H9 (cell line): ENCODE results near the gene CEP128. TPM values are rescaled to one million over a fixed set of nuclear protein-coding genes. Genes with fewer than 3 reads are reported as not detected.

Experiments used
- DNase-seq: peaks from one replicate; pipeline ENCODE4 v3.0.0-alpha.2; 2017
- H2AFZ ChIP-seq: one replicate; pipeline ENCODE4 v1.6.1; 2013; ENCODE audit warnings: mild to moderate bottlenecking, low read length, control low read depth, moderate library complexity
- H2AK5ac ChIP-seq: 2 replicates; pipeline ENCODE4 v1.6.1; 2013; ENCODE audit warnings: low read length, control low read depth, mixed read lengths; ENCODE audit not compliant: insufficient read length
- H2BK120ac ChIP-seq: one replicate; pipeline ENCODE4 v1.6.1; 2013; ENCODE audit warnings: low read depth, mild to moderate bottlenecking, low read length, control low read depth, inconsistent platforms; ENCODE audit not compliant: poor library complexity, severe bottlenecking
- H2BK12ac ChIP-seq: 2 replicates; pipeline ENCODE4 v1.6.1; 2013; ENCODE audit warnings: low read length, control low read depth, mixed read lengths, low read depth; ENCODE audit not compliant: insufficient read length
- H2BK15ac ChIP-seq: 2 replicates; pipeline ENCODE4 v1.6.1; 2013; ENCODE audit warnings: low read depth, low read length, control low read depth
- H2BK20ac ChIP-seq: one replicate; pipeline ENCODE4 v1.6.1; 2013; ENCODE audit warnings: low read depth, mild to moderate bottlenecking, low read length, control low read depth, inconsistent platforms; ENCODE audit not compliant: poor library complexity, severe bottlenecking
- H2BK5ac ChIP-seq: 2 replicates; pipeline ENCODE4 v1.6.1; 2013; ENCODE audit warnings: low read length, control low read depth, mixed read lengths; ENCODE audit not compliant: insufficient read length
- H3K14ac ChIP-seq: 2 replicates; pipeline ENCODE4 v1.6.1; 2013; ENCODE audit warnings: low read length, control low read depth; ENCODE audit not compliant: insufficient read depth
- H3K18ac ChIP-seq: 2 replicates; pipeline ENCODE4 v1.6.1; 2013; ENCODE audit warnings: low read depth, mild to moderate bottlenecking, mixed read lengths, low read length, control low read depth; ENCODE audit not compliant: insufficient read length
- H3K23ac ChIP-seq: 2 replicates; pipeline ENCODE4 v1.6.1; 2013; ENCODE audit warnings: low read length, control low read depth, mixed read lengths, low read depth; ENCODE audit not compliant: insufficient read length
- H3K23me2 ChIP-seq: 2 replicates; pipeline ENCODE4 v1.6.1; 2013; ENCODE audit warnings: low read depth, mild to moderate bottlenecking, mixed read lengths, low read length, control low read depth; ENCODE audit not compliant: insufficient read length, poor library complexity, severe bottlenecking
- H3K27ac ChIP-seq: 2 replicates; pipeline ENCODE4 v1.5.1; 2013; ENCODE audit warnings: low read length, control low read depth, mixed read lengths, low read depth; ENCODE audit not compliant: insufficient read length
- H3K27me3 ChIP-seq: 2 replicates; pipeline ENCODE4 v1.6.1; 2013; ENCODE audit warnings: low read length, control low read depth, inconsistent platforms; ENCODE audit not compliant: insufficient read depth
- H3K4ac ChIP-seq: 2 replicates; pipeline ENCODE4 v1.6.1; 2013; ENCODE audit warnings: low read depth, mild to moderate bottlenecking, control low read depth, inconsistent platforms, low read length, moderate library complexity
- H3K4me1 ChIP-seq: 2 replicates; pipeline ENCODE4 v1.6.1; 2013; ENCODE audit warnings: low read length, control low read depth, inconsistent platforms; ENCODE audit not compliant: insufficient read depth
- H3K4me2 ChIP-seq: 2 replicates; pipeline ENCODE4 v1.6.1; 2013; ENCODE audit warnings: low read length, control low read depth, mixed read lengths; ENCODE audit not compliant: insufficient read length, insufficient read depth
- H3K56ac ChIP-seq: 2 replicates; pipeline ENCODE4 v1.6.1; 2013; ENCODE audit warnings: low read depth, mild to moderate bottlenecking, mixed read lengths, low read length, control low read depth; ENCODE audit not compliant: insufficient read length
- H3K79me1 ChIP-seq: 2 replicates; pipeline ENCODE4 v1.6.1; 2013; ENCODE audit warnings: low read depth, mild to moderate bottlenecking, moderate library complexity, low read length, control low read depth, inconsistent platforms; ENCODE audit not compliant: insufficient read depth, poor library complexity, severe bottlenecking
- H3K79me2 ChIP-seq: 2 replicates; pipeline ENCODE4 v1.6.1; 2013; ENCODE audit warnings: low read length, control low read depth, inconsistent platforms; ENCODE audit not compliant: insufficient read depth
- H3K9ac ChIP-seq: 2 replicates; pipeline ENCODE4 v1.6.1; 2013; ENCODE audit warnings: low read length, control low read depth, mixed read lengths; ENCODE audit not compliant: insufficient read length; ENCODE audit errors: extremely low read depth
- H3K9me3 ChIP-seq: one replicate; pipeline ENCODE4 v1.6.1; 2013; ENCODE audit warnings: low read depth, low read length, inconsistent platforms; ENCODE audit not compliant: control insufficient read depth
- H3T11ph ChIP-seq: one replicate; pipeline ENCODE4 v1.6.1; 2013; ENCODE audit warnings: mild to moderate bottlenecking, low read length, control low read depth, inconsistent platforms
- H4K20me1 ChIP-seq: one replicate; pipeline ENCODE4 v1.6.1; 2013; ENCODE audit not compliant: control insufficient read depth, insufficient read length, insufficient read depth
- H4K5ac ChIP-seq: 2 replicates; pipeline ENCODE4 v1.6.1; 2013; ENCODE audit warnings: low read depth, mild to moderate bottlenecking, mixed read lengths, low read length, control low read depth; ENCODE audit not compliant: insufficient read length
- H4K8ac ChIP-seq: replicated peaks from 2 replicates; pipeline ENCODE4 v1.6.1; 2013; ENCODE audit warnings: low read length, control low read depth, mixed read lengths, low read depth; ENCODE audit not compliant: insufficient read length
- H4K91ac ChIP-seq: 2 replicates; pipeline ENCODE4 v1.6.1; 2013; ENCODE audit warnings: low read depth, mild to moderate bottlenecking, moderate library complexity, mixed read lengths, low read length, control low read depth; ENCODE audit not compliant: insufficient read length
- H3K27ac Mint-ChIP-seq, 3 experiments: 2 replicates in 2 of 3; 3 replicates in 1 of 3; pipeline ENCODE4 v1.8.0; 2020 to 2021; ENCODE audit warnings: mixed read lengths in 3 of 3, mild to moderate bottlenecking in 1 of 3, moderate library complexity in 1 of 3
- H3K27me3 Mint-ChIP-seq: 2 replicates; pipeline ENCODE4 v1.8.0; 2021; ENCODE audit warnings: low read depth, mild to moderate bottlenecking, moderate library complexity, mixed read lengths
- H3K36me3 Mint-ChIP-seq, 3 experiments: 2 replicates in 2 of 3; 3 replicates in 1 of 3; pipeline ENCODE4 v1.8.0; 2020 to 2021; ENCODE audit warnings: low read depth in 3 of 3, mixed read lengths in 3 of 3; ENCODE audit not compliant: insufficient read depth in 1 of 3
- H3K4me1 Mint-ChIP-seq, 2 experiments: 2 replicates each; pipeline ENCODE4 v1.8.0; 2020; ENCODE audit warnings: mixed read lengths in 2 of 2
- H3K4me3 Mint-ChIP-seq, 2 experiments: 2 replicates in 1 of 2; 3 replicates in 1 of 2; pipeline ENCODE4 v1.8.0; 2020 to 2021; ENCODE audit warnings: mild to moderate bottlenecking in 2 of 2, mixed read lengths in 2 of 2, moderate library complexity in 1 of 2
- H3K9me3 Mint-ChIP-seq, 2 experiments: 2 replicates in 1 of 2; 3 replicates in 1 of 2; pipeline ENCODE4 v1.8.0; 2020; ENCODE audit warnings: mild to moderate bottlenecking in 2 of 2, mixed read lengths in 2 of 2, moderate library complexity in 1 of 2
- CTCF ChIP-seq: fragments of 200-600 bp; sonication (generic); conservative IDR thresholded peaks from 3 replicates; pipeline ENCODE4 v1.8.0; 2021; ENCODE audit warnings: antibody characterized with exemption, mild to moderate bottlenecking
- WGBS: extraction: QIAGEN DNeasy Blood & Tissue Kit; methylation state at CpG from one replicate; pipeline ENCODE4 v1.1.7; 2013; ENCODE audit warnings: missing lambda C conversion rate, low lambda C conversion rate, mixed read lengths; ENCODE audit not compliant: insufficient read length; ENCODE audit errors: extremely low coverage; 5-methylcytosine and 5-hydroxymethylcytosine counted together
- total RNA-seq: library from RNA; stranded (reverse); gene quantifications from 2 replicates; pipeline ENCODE4 v1.2.1, GENCODE V29; 2021

Gene CEP128
- total RNA-seq, 1 experiment from 2014 or later, result 16.3 TPM

GRCh38 chr14:80868260-80868659 lies 73.3 kb downstream of the CEP128 start:
- no peak for DNase-seq
- Histone ChIP-seq H2BK5ac (no peak overlapping the region), H2BK15ac (no peak overlapping the region), H3K27me3 (no peaks in the 10 kb centered on the region), H3K9me3 (no peaks in the 10 kb centered on the region), H3K9ac (no peak overlapping the region), H2AFZ (no peak overlapping the region), H2AK5ac (no peak overlapping the region), H4K5ac (no peak overlapping the region), H2BK12ac (no peak overlapping the region), H3K23ac (no peak overlapping the region), H4K91ac (no peak overlapping the region), H3T11ph (no peak overlapping the region), H2BK20ac (no peak overlapping the region), H3K4me1 (no peaks in the 10 kb centered on the region), H3K56ac (no peak overlapping the region), H3K4ac (no peak overlapping the region), H3K79me2 (no peaks in the 10 kb centered on the region), H4K8ac (no peak overlapping the region), H3K18ac (no peak overlapping the region), H3K4me2 (no peak overlapping the region), H3K14ac (no peak overlapping the region), H3K79me1 (no peaks in the 10 kb centered on the region), H2BK120ac (no peak overlapping the region), H3K23me2 (no peaks in the 10 kb centered on the region), H4K20me1 (no peaks in the 10 kb centered on the region), H3K27ac (no peak overlapping the region)
- no peak overlapping the region for H3K27ac Mint-ChIP-seq
- TF ChIP-seq CTCF, result no peak
- no peaks in the 10 kb centered on the region for H3K27me3 Mint-ChIP-seq
- H3K4me3 Mint-ChIP-seq, result no peak overlapping the region
- H3K4me1 Mint-ChIP-seq, result no peaks in the 10 kb centered on the region
- H3K36me3 Mint-ChIP-seq, result peaks cover 20 to 50% (median 24%) of the 10 kb centered on the region in 3 experiments
- peaks cover 23 to 24% of the 10 kb centered on the region in 2 experiments for H3K9me3 Mint-ChIP-seq
- no CpG with 5 or more reads among the region's 1 CpG for WGBS
